ENCODE results near the gene PCSK5.

PCSK5 gene

DNA sequence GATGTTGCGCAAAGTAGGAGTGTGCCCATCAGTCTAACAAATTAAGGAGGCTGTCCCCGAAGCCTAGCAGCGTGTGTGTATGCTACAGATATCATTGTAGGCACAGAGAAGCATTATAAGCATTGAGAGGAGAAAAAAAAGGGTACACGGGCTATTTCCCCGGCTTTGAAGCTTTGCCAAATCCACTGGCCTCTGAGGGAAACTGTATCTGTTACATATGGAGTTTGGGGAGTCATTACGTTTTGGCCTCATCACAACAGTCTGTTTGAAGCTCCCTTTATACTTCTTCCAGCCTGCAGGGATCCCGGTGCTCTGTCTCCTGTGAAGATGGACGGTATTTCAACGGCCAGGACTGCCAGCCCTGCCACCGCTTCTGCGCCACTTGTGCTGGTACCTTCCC, 297.8 kb downstream of the PCSK5 start:
- in situ Hi-C loops (cut with HindIII; ENCODE audit: low pct_ligation_motif_present, low sequenced_read_pairs): no loop called here
- DNase-seq: no peak
- Histone ChIP-seq H3K27ac (no peak overlapping the region), H3K4me3 (ENCODE audit: low read depth, low read length) (no peak overlapping the region), H3K27me3 (replicated peaks) (no peaks in the 10 kb centered on the region), H3K36me3 (replicated peaks) (no peaks in the 10 kb centered on the region)
- TF ChIP-seq, protein P1, sequence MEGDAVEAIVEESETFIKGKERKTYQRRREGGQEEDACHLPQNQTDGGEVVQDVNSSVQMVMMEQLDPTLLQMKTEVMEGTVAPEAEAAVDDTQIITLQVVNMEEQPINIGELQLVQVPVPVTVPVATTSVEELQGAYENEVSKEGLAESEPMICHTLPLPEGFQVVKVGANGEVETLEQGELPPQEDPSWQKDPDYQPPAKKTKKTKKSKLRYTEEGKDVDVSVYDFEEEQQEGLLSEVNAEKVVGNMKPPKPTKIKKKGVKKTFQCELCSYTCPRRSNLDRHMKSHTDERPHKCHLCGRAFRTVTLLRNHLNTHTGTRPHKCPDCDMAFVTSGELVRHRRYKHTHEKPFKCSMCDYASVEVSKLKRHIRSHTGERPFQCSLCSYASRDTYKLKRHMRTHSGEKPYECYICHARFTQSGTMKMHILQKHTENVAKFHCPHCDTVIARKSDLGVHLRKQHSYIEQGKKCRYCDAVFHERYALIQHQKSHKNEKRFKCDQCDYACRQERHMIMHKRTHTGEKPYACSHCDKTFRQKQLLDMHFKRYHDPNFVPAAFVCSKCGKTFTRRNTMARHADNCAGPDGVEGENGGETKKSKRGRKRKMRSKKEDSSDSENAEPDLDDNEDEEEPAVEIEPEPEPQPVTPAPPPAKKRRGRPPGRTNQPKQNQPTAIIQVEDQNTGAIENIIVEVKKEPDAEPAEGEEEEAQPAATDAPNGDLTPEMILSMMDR (IDR thresholded peaks at IDR 0.05; ENCODE audit: low read depth, low read length, missing control alignments): no peak

DNA sequence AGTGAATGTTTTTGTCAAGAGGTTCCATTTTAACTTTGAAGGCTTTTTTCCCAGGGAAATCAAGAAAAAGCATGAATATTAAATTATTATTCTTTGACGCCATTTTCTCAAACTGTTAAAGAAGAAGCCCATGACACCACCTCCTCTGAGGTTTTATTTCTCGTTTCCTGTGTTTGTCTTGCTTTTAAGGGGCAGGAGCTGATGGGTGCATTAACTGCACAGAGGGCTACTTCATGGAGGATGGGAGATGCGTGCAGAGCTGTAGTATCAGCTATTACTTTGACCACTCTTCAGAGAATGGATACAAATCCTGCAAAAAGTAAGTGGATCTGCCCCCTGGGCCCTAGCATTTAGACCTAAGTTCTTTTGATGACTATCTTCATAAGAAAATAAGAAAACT, 298.4 kb downstream of the PCSK5 start:
- no peak for DNase-seq
- in situ Hi-C loops (cut with HindIII; ENCODE audit: low pct_ligation_motif_present, low sequenced_read_pairs): no loop called here
- H3K27me3 ChIP-seq (replicated peaks): no peaks in the 10 kb centered on the region
- no peak overlapping the region for H3K4me3 ChIP-seq (ENCODE audit: low read depth, low read length)
- H3K36me3 ChIP-seq (replicated peaks): no peaks in the 10 kb centered on the region
- TF ChIP-seq, protein P1 (IDR thresholded peaks at IDR 0.05; ENCODE audit: low read depth, low read length, missing control alignments): no peak
- no peak overlapping the region for H3K27ac ChIP-seq

GRCh38 chr9:76191493-76191892, 301.0 kb downstream of the PCSK5 start:
- no peaks in the 10 kb centered on the region for H3K36me3 ChIP-seq (replicated peaks)
- in situ Hi-C loops (cut with HindIII; ENCODE audit: low pct_ligation_motif_present, low sequenced_read_pairs): no loop called here
- no peak overlapping the region for H3K27ac ChIP-seq
- no peak overlapping the region for H3K4me3 ChIP-seq (ENCODE audit: low read depth, low read length)
- TF ChIP-seq, protein P1 (IDR thresholded peaks at IDR 0.05; ENCODE audit: low read depth, low read length, missing control alignments): no peak
- no peaks in the 10 kb centered on the region for H3K27me3 ChIP-seq (replicated peaks)
- DNase-seq: no peak

DNA sequence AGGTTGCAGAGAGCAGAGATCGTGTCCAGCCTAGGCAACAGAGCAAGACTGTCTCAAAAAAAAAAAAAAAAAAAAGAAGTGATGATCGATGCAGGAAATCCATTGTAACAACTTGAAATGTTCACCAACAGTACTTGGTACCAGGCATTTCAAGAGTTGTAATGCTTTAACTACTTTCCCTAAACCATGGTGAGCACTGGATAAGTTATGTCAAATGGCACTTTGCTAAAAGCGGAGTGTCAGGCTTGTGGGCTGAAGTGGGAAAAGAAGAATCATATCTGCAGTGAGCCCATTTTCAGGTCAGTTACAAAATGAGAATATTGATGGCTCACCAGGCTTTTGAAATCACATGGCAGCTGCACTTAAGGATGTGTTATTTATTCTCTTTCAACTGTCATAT, 301.5 kb downstream of the PCSK5 start:
- TF ChIP-seq, protein P1 (IDR thresholded peaks at IDR 0.05; ENCODE audit: low read depth, low read length, missing control alignments): no peak
- Histone ChIP-seq H3K27me3 (replicated peaks) (no peaks in the 10 kb centered on the region), H3K4me3 (ENCODE audit: low read depth, low read length) (no peak overlapping the region), H3K36me3 (replicated peaks) (no peaks in the 10 kb centered on the region), H3K27ac (no peak overlapping the region)
- DNase-seq: no peak
- in situ Hi-C loops (cut with HindIII; ENCODE audit: low pct_ligation_motif_present, low sequenced_read_pairs): no loop called here

- H3K36me3 ChIP-seq (replicated peaks): no peaks in the 10 kb centered on the region
- in situ Hi-C loops (cut with HindIII; ENCODE audit: low pct_ligation_motif_present, low sequenced_read_pairs): no loop called here
- peak overlapping the region; percentile 11 for H3K27ac ChIP-seq
- TF ChIP-seq, protein P1 (IDR thresholded peaks at IDR 0.05; ENCODE audit: low read depth, low read length, missing control alignments): no peak
- no peaks in the 10 kb centered on the region for H3K27me3 ChIP-seq (replicated peaks)
- no peak overlapping the region for H3K4me3 ChIP-seq (ENCODE audit: low read depth, low read length)
- no peak for DNase-seq
These were observed 304.4 kb downstream of the PCSK5 start for GRCh38 chr9:76194896-76195295.

DNA sequence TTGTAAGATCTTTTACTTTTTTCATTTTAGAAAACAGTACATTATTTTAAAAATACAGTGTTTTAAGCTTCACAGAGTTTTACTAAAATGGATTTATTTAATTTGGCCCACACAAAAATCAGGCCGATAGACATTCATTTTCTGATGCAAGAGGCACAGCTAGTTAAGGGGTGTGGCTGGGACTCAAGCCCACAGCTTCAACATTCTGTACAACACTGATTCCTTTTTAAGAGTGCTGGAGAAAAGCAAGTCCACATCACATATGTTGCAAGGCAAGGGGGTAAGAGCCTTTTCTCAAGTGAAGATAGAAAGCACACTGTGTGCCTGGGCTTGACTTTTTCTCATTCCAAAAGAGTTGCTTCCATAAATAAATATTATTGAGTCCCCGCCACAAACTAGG, 307.9 kb downstream of the PCSK5 start:
- DNase-seq: no peak
- TF ChIP-seq, protein P1 (IDR thresholded peaks at IDR 0.05; ENCODE audit: low read depth, low read length, missing control alignments): no peak

More for the DNA sequence above, 307.9 kb downstream of the PCSK5 start:
- Histone ChIP-seq H3K27ac (no peak overlapping the region), H3K27me3 (replicated peaks) (no peaks in the 10 kb centered on the region), H3K4me3 (ENCODE audit: low read depth, low read length) (no peak overlapping the region), H3K36me3 (replicated peaks) (no peaks in the 10 kb centered on the region)
- in situ Hi-C loops (cut with HindIII; ENCODE audit: low pct_ligation_motif_present, low sequenced_read_pairs): no loop called here
